DND-41 (cell line): ENCODE data around the gene KRTAP4-7.

Source experiments
- ATAC-seq: fragments of 200-7000 bp; cut with Tn5 transposase; 3 replicates; pipeline ENCODE4 v1.9.1; 2021; ENCODE audit warnings: low read depth; ENCODE audit not compliant: insufficient read depth
- DNase-seq: peaks from one replicate; pipeline ENCODE4 v3.0.0-alpha.2; 2020
- H2AFZ ChIP-seq: 2 replicates; pipeline ENCODE4 v1.6.0; 2012; ENCODE audit warnings: low read depth, low read length
- H3K27ac ChIP-seq: 2 replicates; pipeline ENCODE4 v1.5.1; 2012; ENCODE audit warnings: low read length, inconsistent platforms
- H3K27me3 ChIP-seq: fragments of 200-600 bp; sonication (generic); 2 replicates; pipeline ENCODE4 v1.6.0; 2012; ENCODE audit warnings: low read length, mild to moderate bottlenecking, inconsistent platforms; ENCODE audit not compliant: insufficient read depth, poor library complexity
- H3K36me3 ChIP-seq: 2 replicates; pipeline ENCODE4 v1.5.1; 2012; ENCODE audit warnings: low read length, inconsistent platforms; ENCODE audit not compliant: insufficient read depth
- H3K4me1 ChIP-seq: 2 replicates; pipeline ENCODE4 v1.5.1; 2012; ENCODE audit warnings: mild to moderate bottlenecking, low read length; ENCODE audit not compliant: insufficient read depth
- H3K4me2 ChIP-seq: 2 replicates; pipeline ENCODE4 v1.6.0; 2012; ENCODE audit warnings: mild to moderate bottlenecking, moderate library complexity, low read length, inconsistent platforms; ENCODE audit not compliant: insufficient read depth
- H3K4me3 ChIP-seq, 2 experiments: fragments of 200-600 bp in 1 of 2; shearing (Covaris generic) in 1 of 2; 2 replicates each; pipeline ENCODE4 v1.5.1; 2012 to 2016; ENCODE audit warnings: inconsistent platforms in 2 of 2, low read length in 2 of 2, mild to moderate bottlenecking in 2 of 2, low read depth in 1 of 2, moderate library complexity in 1 of 2
- H3K79me2 ChIP-seq: 2 replicates; pipeline ENCODE4 v1.6.0; 2012; ENCODE audit warnings: low read length, inconsistent platforms; ENCODE audit not compliant: insufficient read depth
- H3K9ac ChIP-seq: 2 replicates; pipeline ENCODE4 v1.6.0; 2012; ENCODE audit warnings: low read depth, mild to moderate bottlenecking, inconsistent platforms, low read length, moderate library complexity
- H3K9me3 ChIP-seq: 2 replicates; pipeline ENCODE4 v1.5.1; 2012; ENCODE audit warnings: low read length, moderate library complexity, mild to moderate bottlenecking, inconsistent platforms; ENCODE audit not compliant: insufficient read depth, severe bottlenecking
- H4K20me1 ChIP-seq: 2 replicates; pipeline ENCODE4 v1.6.0; 2012; ENCODE audit warnings: low read length; ENCODE audit not compliant: insufficient read depth
- CTCF ChIP-seq: IDR thresholded peaks from 2 replicates; pipeline ENCODE4 v1.5.1; 2012; ENCODE audit warnings: borderline replicate concordance, low read length, moderate library complexity, mild to moderate bottlenecking; ENCODE audit not compliant: poor library complexity, severe bottlenecking; ENCODE audit errors: extremely low read depth
- EZH2 ChIP-seq: IDR thresholded peaks from 3 replicates; pipeline ENCODE4 v1.6.1; 2012; ENCODE audit warnings: borderline replicate concordance, low read depth, mild to moderate bottlenecking, moderate library complexity, low read length, inconsistent platforms; ENCODE audit not compliant: severe bottlenecking

The KRTAP4-7 gene

GRCh38 chr17:41125064-41125463 lies 41.1 kb downstream of the KRTAP4-7 start:
- H4K20me1 ChIP-seq = no peaks in the 10 kb centered on the region
- no peak overlapping the region for H3K4me2 ChIP-seq
- no peak for DNase-seq
- H3K9me3 ChIP-seq = no peaks in the 10 kb centered on the region
- H3K27ac ChIP-seq = no peak overlapping the region
- no peak overlapping the region for H2AFZ ChIP-seq
- peaks cover 2% of the 10 kb centered on the region for H3K27me3 ChIP-seq
- H3K79me2 ChIP-seq = no peaks in the 10 kb centered on the region
- TF ChIP-seq EZH2 (no peak), CTCF (no peak)
- no peak overlapping the region for H3K9ac ChIP-seq
- no peak for ATAC-seq
- H3K4me1 ChIP-seq = no peaks in the 10 kb centered on the region
- H3K36me3 ChIP-seq = no peaks in the 10 kb centered on the region
- no peak overlapping the region for H3K4me3 ChIP-seq

DNA sequence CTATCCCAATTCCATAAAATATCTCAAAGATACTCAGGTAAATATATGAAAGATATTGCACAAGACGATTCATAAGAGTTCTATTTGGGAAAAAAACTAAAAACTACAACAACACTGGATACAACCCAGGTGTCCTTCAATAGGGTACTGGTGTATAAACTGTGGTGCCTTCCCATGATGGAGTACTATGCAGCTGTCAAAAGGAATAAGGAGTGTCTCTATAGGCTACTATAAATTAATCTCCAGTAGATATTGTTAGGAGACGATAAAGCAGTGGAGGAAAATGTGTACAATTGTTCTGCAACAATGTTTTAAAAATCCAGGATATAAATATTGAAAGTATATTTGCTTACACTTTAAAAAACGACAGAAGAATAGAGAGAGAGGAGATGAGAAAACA lies 42.5 kb downstream of the KRTAP4-7 start:
- no peaks in the 10 kb centered on the region for H3K9me3 ChIP-seq
- H3K9ac ChIP-seq = no peak overlapping the region
- no peaks in the 10 kb centered on the region for H4K20me1 ChIP-seq
- H2AFZ ChIP-seq = no peak overlapping the region
- no peak for DNase-seq
- no peaks in the 10 kb centered on the region for H3K36me3 ChIP-seq
- no peak overlapping the region for H3K4me3 ChIP-seq
- H3K27me3 ChIP-seq = peaks cover 4% of the 10 kb centered on the region
- no peaks in the 10 kb centered on the region for H3K4me1 ChIP-seq
- H3K27ac ChIP-seq = no peak overlapping the region
- H3K4me2 ChIP-seq = no peak overlapping the region
- ATAC-seq = no peak
- TF ChIP-seq CTCF (no peak), EZH2 (no peak)
- no peaks in the 10 kb centered on the region for H3K79me2 ChIP-seq

DNA sequence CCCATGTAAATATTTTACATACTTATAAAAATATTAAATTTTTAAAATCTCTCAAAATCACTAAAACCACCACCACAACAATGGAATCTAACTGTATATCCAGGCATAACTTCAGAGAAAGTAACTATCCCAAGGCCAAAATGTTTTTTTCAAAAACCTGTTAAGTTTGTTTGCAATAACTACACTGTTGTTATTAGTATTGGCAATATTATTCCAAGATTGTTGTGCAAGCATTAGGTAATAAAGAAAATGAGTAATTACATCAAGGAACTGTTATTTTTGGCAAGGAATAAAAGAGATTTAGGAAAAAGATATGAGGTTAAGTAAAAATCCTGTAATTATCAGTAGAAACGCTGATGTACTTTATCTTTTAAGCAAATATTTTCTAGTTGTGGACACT lies 43.4 kb downstream of the KRTAP4-7 start:
- Histone ChIP-seq H3K27ac (no peak overlapping the region), H3K36me3 (no peaks in the 10 kb centered on the region), H3K4me2 (no peak overlapping the region), H4K20me1 (no peaks in the 10 kb centered on the region), H3K4me3 (no peak overlapping the region), H3K9me3 (no peaks in the 10 kb centered on the region), H3K4me1 (no peaks in the 10 kb centered on the region), H2AFZ (no peak overlapping the region), H3K9ac (no peak overlapping the region), H3K27me3 (peaks cover 4% of the 10 kb centered on the region), H3K79me2 (no peaks in the 10 kb centered on the region)
- no peak for TF ChIP-seq CTCF
- no peak for TF ChIP-seq EZH2
- DNase-seq (no peak), ATAC-seq (no peak)

- H2AFZ ChIP-seq = no peak overlapping the region
- no peaks in the 10 kb centered on the region for H4K20me1 ChIP-seq
- H3K4me3 ChIP-seq = no peak overlapping the region
- H3K79me2 ChIP-seq = no peaks in the 10 kb centered on the region
- H3K9me3 ChIP-seq = no peaks in the 10 kb centered on the region
- H3K4me1 ChIP-seq = no peaks in the 10 kb centered on the region
- no peak for ATAC-seq
- no peaks in the 10 kb centered on the region for H3K36me3 ChIP-seq
- no peak overlapping the region for H3K4me2 ChIP-seq
- no peak for TF ChIP-seq EZH2
- TF ChIP-seq CTCF = no peak
- no peak overlapping the region for H3K9ac ChIP-seq
- H3K27me3 ChIP-seq = peaks cover 6% of the 10 kb centered on the region
- DNase-seq = no peak
- no peak overlapping the region for H3K27ac ChIP-seq
These were observed 48.0 kb downstream of the KRTAP4-7 start for GRCh38 chr17:41131979-41132378.
